Measurements from ENCODE around the gene CCR9. TPM values are rescaled to one million over a fixed set of nuclear protein-coding genes. Genes with fewer than 3 reads are reported as not detected.

CCR9 gene
- total RNA-seq, 1 donor from 2014 or later = not detected

DNA sequence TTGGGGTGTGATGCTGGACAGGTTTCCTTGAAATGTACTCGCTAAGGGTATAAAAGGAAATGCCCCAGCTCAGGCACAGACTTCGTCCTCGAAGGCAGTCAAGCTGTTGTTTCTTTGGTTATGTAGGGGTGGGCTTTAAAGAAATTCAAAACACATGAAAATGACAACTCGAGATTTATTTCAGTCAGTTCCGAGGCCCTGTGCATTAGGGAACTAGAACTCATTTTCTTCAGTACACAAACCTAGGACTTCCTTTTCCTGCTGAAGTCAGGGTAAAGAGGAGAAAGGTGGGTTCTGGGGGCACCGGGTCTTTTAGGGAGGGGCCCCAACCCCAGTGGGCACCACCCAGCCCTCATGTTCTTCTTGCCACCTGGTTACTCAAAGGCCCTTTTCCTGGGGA, 7.7 kb downstream of the CCR9 start:
- no peak for TF ChIP-seq CTCF (IDR thresholded peaks at IDR 0.05; ENCODE audit: unreplicated experiment)
- Mint-ChIP-seq H3K36me3 (ENCODE audit: low read depth, unreplicated experiment) (no peaks in the 10 kb centered on the region), H3K4me3 (ENCODE audit: unreplicated experiment) (no peak overlapping the region), H3K27me3 (ENCODE audit: unreplicated experiment) (peaks cover 3% of the 10 kb centered on the region), H3K27ac (ENCODE audit: unreplicated experiment) (no peak overlapping the region), H3K9me3 (ENCODE audit: unreplicated experiment) (no peaks in the 10 kb centered on the region), H3K4me1 (ENCODE audit: unreplicated experiment) (peaks cover 6% of the 10 kb centered on the region)
- DNase-seq (ENCODE audit: low spot score) = no peak

- Mint-ChIP-seq H3K27me3 (ENCODE audit: unreplicated experiment) (peaks cover 3% of the 10 kb centered on the region), H3K4me1 (ENCODE audit: unreplicated experiment) (peaks cover 6% of the 10 kb centered on the region), H3K9me3 (ENCODE audit: unreplicated experiment) (no peaks in the 10 kb centered on the region), H3K27ac (ENCODE audit: unreplicated experiment) (no peak overlapping the region), H3K4me3 (ENCODE audit: unreplicated experiment) (no peak overlapping the region), H3K36me3 (ENCODE audit: low read depth, unreplicated experiment) (no peaks in the 10 kb centered on the region)
- TF ChIP-seq CTCF (IDR thresholded peaks at IDR 0.05; ENCODE audit: unreplicated experiment) = no peak
- DNase-seq (ENCODE audit: low spot score) = no peak
These were observed 9.5 kb downstream of the CCR9 start for GRCh38 chr3:45895686-45896468.

GRCh38 chr3:45896956-45897355, 10.6 kb downstream of the CCR9 start:
- Mint-ChIP-seq H3K4me1 (ENCODE audit: unreplicated experiment) (peaks cover 6% of the 10 kb centered on the region), H3K27me3 (ENCODE audit: unreplicated experiment) (peaks cover 7% of the 10 kb centered on the region), H3K36me3 (ENCODE audit: low read depth, unreplicated experiment) (no peaks in the 10 kb centered on the region), H3K4me3 (ENCODE audit: unreplicated experiment) (no peak overlapping the region), H3K27ac (ENCODE audit: unreplicated experiment) (no peak overlapping the region), H3K9me3 (ENCODE audit: unreplicated experiment) (no peaks in the 10 kb centered on the region)
- no peak for TF ChIP-seq CTCF (IDR thresholded peaks at IDR 0.05; ENCODE audit: unreplicated experiment)
- DNase-seq (ENCODE audit: low spot score) = no peak

- peaks cover 21% of the 10 kb centered on the region for H3K4me1 Mint-ChIP-seq (ENCODE audit: unreplicated experiment)
- H3K27me3 Mint-ChIP-seq (ENCODE audit: unreplicated experiment) = peaks cover 6% of the 10 kb centered on the region
- TF ChIP-seq CTCF (IDR thresholded peaks at IDR 0.05; ENCODE audit: unreplicated experiment) = no peak
- no peaks in the 10 kb centered on the region for H3K9me3 Mint-ChIP-seq (ENCODE audit: unreplicated experiment)
- no peak overlapping the region for H3K27ac Mint-ChIP-seq (ENCODE audit: unreplicated experiment)
- no peak overlapping the region for H3K4me3 Mint-ChIP-seq (ENCODE audit: unreplicated experiment)
- DNase-seq (ENCODE audit: low spot score) = no peak
- peaks cover 2% of the 10 kb centered on the region for H3K36me3 Mint-ChIP-seq (ENCODE audit: low read depth, unreplicated experiment)
These were observed 18.6 kb downstream of the CCR9 start for GRCh38 chr3:45904931-45905330.

GRCh38 chr3:45905755-45906154, 19.4 kb downstream of the CCR9 start:
- DNase-seq (ENCODE audit: low spot score) = no peak
- H3K36me3 Mint-ChIP-seq (ENCODE audit: low read depth, unreplicated experiment) = peaks cover 7% of the 10 kb centered on the region
- no peaks in the 10 kb centered on the region for H3K9me3 Mint-ChIP-seq (ENCODE audit: unreplicated experiment)
- TF ChIP-seq CTCF (IDR thresholded peaks at IDR 0.05; ENCODE audit: unreplicated experiment) = no peak
- peaks cover 6% of the 10 kb centered on the region for H3K27me3 Mint-ChIP-seq (ENCODE audit: unreplicated experiment)
- H3K4me3 Mint-ChIP-seq (ENCODE audit: unreplicated experiment) = no peak overlapping the region
- H3K4me1 Mint-ChIP-seq (ENCODE audit: unreplicated experiment) = peaks cover 25% of the 10 kb centered on the region
- H3K27ac Mint-ChIP-seq (ENCODE audit: unreplicated experiment) = no peak overlapping the region
